Measurements from ENCODE around the gene VPS13D.

DNA sequence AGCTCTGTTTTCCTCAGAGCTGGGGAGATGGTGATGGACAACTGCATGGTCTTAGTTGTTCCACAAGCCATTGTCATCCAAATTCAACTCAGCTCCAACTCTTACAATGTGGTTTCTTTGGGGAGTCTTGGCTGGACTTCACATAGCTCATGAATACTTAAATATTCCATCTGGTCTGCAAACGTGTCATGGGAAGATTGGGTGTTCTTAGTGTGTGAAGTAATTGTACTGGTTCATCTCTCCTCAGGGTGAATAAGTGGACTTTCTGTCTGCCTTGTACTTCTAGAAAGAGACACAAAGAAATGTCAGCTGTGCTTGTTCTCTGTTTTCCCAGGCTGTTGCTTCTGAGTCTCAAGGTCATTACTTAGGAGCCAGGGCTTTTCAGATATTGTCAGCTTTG is 106.6 kb downstream of the VPS13D start:
- TF ChIP-seq, protein P1, sequence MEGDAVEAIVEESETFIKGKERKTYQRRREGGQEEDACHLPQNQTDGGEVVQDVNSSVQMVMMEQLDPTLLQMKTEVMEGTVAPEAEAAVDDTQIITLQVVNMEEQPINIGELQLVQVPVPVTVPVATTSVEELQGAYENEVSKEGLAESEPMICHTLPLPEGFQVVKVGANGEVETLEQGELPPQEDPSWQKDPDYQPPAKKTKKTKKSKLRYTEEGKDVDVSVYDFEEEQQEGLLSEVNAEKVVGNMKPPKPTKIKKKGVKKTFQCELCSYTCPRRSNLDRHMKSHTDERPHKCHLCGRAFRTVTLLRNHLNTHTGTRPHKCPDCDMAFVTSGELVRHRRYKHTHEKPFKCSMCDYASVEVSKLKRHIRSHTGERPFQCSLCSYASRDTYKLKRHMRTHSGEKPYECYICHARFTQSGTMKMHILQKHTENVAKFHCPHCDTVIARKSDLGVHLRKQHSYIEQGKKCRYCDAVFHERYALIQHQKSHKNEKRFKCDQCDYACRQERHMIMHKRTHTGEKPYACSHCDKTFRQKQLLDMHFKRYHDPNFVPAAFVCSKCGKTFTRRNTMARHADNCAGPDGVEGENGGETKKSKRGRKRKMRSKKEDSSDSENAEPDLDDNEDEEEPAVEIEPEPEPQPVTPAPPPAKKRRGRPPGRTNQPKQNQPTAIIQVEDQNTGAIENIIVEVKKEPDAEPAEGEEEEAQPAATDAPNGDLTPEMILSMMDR (IDR thresholded peaks at IDR 0.05): no peak
- TF ChIP-seq POLR2A (IDR thresholded peaks at IDR 0.05): no peak

Measured in thyroid gland (tissue), 4 donors.